ENCODE results near the gene MYO16. TPM values are rescaled to one million over a fixed set of nuclear protein-coding genes. Genes with fewer than 3 reads are reported as not detected.

The MYO16 gene
- under 0.01 TPM in 1 of 2 replicates, not detected in the other for total RNA-seq

DNA sequence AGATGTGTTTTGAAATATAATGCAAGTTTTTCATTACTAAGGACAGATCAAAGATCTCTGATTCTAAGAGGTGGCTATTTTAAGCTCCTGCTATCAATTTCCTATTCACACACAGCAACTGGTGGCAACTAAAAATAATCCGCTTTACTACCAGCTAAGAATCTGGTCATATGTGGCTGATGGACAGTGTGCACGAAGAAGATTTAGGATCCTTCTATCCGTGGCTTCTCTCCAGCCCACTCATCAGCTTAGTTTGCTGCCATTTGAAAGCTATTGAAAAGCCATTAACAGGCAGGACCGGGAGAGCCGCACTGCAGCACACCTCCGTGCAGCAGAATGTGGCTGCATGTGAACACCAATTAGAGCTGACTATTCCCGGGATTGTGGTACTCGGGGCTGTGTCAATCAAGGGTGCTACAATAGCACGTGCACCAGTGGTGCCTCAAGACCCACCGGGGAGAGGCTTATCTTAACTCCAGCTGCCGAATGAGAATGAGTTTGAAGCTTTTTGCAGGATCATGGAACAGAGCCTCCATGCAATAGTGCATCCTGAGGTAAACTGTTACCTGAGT is at the start of gene MYO16:
Gene MYO16 (plus strand): TSS at position 431 of the 572 bp plus-strand sequence. CDS start 234 bp downstream, outside the sequence.

